GM12872 (cell line): Measurements from ENCODE around the gene CASP12.

ENCODE experiments used
- CTCF ChIP-seq: IDR thresholded peaks from 3 replicates; pipeline ENCODE4 v1.5.1; 2011; ENCODE audit warnings: low read depth, mild to moderate bottlenecking, low read length, moderate library complexity; ENCODE audit not compliant: insufficient read depth

Gene CASP12

DNA sequence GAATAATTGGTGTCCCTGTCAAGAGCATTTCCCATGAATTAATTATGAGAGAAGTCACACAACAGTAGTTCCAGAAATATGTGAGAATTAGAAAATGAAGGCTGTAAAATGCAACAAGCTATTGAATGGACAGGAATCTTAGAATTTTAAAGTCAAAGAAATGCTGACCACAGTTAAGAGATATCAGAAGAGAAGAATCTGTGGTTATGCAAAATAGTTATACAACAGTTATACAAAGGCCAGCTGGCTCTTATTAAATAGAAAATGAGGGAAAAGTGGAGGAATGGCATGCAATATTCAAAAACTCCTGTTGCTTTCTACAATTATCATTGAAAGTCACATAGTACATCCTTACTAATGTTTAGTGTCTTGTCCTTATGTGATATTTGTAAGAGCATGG is 27.4 kb downstream of the CASP12 start:
- no peak for TF ChIP-seq CTCF

GRCh38 chr11:104866815-104867214 is 31.4 kb downstream of the CASP12 start:
- no peak for TF ChIP-seq CTCF

DNA sequence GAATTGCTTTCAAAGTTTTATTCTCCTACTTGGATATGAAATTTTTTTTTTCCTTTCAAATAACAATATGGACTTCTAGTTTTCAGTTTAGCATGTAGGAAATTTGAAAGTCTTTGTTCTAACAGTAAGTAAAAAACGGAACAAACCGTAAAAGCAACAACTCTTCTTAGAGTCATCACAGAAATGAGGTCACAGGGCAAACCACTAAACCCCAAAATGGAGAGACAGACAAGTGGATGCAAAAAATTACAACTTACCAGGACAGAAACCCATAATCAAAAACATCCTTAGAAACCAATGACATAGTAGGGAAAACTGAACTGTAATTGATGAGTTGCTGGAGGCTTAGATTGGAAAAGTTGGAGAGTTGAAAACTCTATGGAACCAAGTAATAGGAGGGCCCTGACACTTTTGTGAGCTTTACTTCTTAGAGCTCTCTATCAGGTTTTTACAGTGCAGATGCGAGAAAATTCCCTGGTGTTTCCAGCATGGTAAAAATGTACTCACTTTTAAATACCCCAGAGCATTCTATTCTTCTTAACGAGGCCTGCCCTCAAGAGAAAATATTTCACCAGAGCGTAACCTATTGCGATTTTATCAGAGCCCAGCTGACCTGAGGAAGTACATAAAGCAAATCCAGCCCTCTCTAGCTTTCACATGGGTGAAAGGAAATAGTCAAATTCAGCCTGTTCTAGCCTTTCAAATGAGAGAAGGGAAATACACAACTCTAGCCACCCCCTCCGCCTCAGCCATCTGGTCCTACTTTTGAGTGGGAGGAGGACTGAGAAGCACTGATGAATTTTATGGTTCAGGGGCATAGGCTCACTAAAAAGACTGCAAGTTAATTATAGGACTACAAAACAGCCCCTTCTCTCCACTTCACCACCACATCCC is 39.1 kb downstream of the CASP12 start:
- TF ChIP-seq CTCF = no peak

- no peak for TF ChIP-seq CTCF
Observed at GRCh38 chr11:104856607-104857006, 41.7 kb downstream of the CASP12 start.

DNA sequence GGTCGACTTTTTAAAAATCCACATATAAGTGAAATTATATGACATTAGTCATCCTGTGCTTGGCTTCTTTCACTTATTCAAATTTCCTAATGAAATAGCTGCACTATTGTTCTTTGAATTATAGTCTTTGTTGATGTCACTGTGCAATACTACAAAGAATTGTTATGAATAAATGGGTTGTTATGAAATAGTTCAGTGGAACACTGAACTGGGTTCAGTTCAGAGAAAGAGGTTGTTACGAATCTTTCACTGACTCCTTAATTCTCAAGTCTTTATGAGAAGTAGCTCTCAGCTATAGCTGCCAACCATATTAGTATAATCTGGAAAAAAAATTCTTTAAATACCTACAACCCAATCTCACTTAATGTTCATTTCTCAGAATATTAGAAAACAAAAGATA is 42.3 kb downstream of the CASP12 start:
- no peak for TF ChIP-seq CTCF

DNA sequence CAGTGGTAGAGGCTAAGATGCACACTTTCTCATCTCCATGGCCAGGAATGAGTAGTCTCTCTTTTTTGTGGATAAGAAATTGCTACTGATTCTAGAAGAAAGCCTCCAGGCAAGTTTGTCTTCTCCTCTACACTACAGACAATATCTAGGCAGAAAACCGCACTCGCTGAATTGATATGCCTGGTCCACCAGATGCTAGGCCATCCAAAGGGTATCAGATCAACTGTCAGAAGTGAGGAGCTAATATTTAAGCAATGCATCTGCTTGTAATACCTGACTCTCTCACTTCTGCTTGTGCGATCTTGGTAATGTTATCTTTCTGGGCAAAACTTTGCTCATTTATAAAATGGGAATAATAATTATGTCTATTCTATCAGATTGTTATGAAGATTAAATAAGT is 45.0 kb downstream of the CASP12 start:
- TF ChIP-seq CTCF = no peak

DNA sequence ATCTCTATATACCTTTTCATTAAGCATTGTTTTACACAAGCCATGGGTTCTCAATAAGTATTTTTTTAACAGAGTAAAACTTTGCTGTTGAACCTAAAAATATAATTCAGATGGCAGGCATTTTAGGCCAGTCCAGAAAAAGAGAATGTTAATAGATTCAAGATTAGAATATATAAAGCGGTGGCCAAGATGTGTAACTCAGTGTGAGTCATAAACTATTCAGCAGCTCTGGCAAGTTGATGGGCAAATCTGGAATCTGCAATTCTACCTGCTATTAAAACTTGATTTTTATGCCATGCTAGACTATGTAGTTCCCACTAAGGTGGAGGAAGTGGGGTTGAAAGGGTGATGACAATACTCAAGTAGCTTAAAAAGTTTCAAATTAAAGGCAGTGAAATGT is 45.4 kb downstream of the CASP12 start:
- no peak for TF ChIP-seq CTCF
